C1 segment of cervical spinal cord (tissue), 14 donors: ENCODE data around the gene NEMP2.
"Not testable (repeated sequence)": the region's sequence is repeated elsewhere in the genome, so short reads cannot be mapped to it uniquely, and the experiment has no call there.

Experiments used
- DNase-seq, 14 donors: peaks; one replicate each; lab custom pipeline; 2025; lab: John Stamatoyannopoulos, UW

NEMP2 gene

DNA sequence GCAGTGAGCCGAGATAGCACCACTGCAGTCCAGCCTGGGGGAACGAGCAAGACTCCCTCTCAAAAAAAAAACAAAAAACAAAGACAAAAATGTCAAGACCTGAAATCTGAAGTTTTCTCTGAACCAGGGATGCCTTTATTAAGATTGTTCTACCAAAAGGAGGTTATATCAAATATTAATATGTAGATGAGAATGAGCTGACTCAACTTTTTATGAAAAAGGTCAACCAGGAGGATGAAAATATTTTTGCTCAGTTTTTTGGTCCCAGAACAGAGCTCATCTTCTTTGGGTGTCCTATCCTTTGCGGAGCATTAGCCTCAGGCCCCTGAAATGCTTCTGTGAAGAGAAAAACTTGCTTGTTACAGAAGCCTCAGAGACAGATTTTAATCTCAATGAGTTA lies 44.0 kb downstream of the NEMP2 start:
- DNase-seq = no peak

GRCh38 chr2:190489475-190489874 lies 45.0 kb downstream of the NEMP2 start:
- DNase-seq = no peak

DNA sequence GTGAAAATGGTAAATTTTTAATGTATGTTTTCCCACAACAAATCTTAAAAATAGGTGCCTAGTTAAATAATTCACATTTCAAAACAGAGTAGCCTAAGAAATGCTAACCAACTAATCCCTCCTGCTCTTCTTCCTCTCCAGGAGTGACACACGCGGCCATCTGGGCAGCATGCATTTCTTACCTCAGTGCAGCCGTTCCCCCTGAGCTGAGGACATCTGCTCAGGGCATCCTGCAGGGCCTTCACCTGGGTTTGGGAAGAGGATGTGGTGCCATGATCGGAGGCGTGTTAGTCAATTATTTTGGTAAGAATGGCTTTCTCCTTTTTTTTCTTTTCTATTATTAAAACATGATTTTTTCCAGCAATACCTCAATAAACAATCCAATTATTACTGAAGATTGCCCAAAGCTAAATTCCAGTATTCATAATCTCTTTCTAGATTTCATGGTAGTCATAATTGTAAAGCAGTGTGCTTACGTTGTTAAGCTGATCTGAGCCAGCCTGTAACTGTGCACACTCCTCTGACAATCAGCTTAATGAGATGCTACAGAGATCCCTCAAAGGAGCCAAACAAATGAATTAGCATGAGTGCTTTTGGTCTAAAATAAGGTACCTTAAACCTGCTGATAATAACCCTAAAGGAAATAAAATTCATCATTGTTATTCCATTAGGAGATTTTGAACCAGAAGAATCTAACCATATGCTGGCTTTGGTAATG lies 45.8 kb downstream of the NEMP2 start:
- peak in 1 of 14 donors; percentile 75 for DNase-seq

GRCh38 chr2:190486037-190486623 lies 48.4 kb downstream of the NEMP2 start:
- peak in 1 of 14 donors; percentile 73 for DNase-seq

DNA sequence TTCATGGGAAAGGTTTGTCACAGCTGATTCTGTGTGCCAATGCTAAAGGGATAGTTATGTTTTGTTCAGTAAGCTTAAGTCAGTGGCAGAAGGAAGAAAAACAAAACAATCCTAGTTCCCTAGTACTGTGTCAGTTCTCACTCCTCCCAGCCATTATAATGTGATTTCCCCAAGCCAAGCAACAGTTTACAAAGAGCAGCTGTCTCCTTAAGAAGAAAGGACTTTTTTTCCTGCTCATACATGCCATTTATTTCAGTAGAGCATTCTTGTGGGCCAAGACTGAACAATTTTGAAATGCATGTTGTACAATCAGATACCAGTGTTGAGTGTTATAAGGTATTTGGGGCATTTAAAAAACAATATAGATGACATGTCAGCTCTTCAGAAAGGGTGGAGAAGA lies 52.1 kb downstream of the NEMP2 start:
- no peak for DNase-seq

- DNase-seq = peak in 1 of 14 donors; percentile 27
These were observed 53.2 kb downstream of the NEMP2 start for GRCh38 chr2:190481339-190481738.

GRCh38 chr2:190478572-190479195 lies 55.8 kb downstream of the NEMP2 start:
- no peak for DNase-seq

GRCh38 chr2:190477661-190478454 lies 56.7 kb downstream of the NEMP2 start:
- peak in 8 of 14 donors; percentile 15 to 89 (median 46) for DNase-seq

GRCh38 chr2:190470256-190470826 lies 64.2 kb downstream of the NEMP2 start:
- DNase-seq = no peak

DNA sequence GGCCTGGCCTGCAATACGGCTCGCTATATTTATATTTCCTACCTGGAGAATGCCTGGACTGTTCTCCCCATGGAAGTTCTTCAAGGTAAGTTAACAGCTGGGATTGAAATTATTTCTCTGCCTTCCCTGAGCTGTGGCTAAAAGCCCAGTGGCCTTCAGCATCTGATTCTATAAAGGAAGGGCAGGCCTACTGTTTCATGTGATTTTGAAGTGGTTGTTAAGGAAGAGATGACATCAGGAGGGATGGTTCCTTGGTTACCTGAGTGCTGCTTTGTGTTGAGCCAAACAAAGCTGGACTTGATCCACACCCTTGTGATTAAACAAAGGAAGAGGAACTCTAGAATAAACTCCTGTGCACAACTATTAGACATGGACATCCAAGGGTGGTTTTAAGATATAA lies 64.8 kb downstream of the NEMP2 start:
- peak in 1 of 14 donors; percentile 55 for DNase-seq

DNA sequence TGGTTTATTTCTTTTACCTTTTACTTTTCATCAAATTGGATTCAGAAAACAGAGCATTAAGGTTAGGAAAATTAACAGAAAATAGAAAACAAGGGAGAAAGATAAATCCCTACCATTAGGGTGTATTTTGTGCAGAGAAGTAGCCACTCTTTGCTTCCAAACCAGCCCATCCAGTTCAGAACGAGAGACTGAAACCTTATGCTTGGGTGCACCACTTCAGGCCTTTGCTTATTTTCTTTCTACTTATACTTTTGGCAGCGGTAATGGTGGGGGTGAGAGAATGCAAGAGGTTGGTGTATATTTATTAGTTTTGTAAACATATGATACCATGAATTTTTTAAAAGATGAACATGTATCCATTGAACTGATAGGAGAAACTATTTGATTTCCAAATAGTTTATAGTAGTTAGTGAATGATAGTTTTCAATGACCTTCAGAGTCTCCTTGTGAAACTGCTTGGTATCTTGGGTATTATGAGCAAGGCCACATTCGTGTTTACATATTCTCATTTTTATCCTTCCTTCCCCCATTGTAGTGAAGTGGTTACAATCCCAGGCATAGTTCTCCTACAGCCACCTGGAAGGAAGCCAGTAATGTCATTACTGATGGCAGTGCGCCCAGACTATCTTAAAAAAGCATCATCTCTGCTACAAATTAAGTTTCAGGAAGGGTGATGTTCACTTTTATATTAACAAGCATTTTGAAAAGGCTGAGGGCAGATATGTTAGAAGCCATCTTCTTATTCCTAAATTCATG lies 65.5 kb downstream of the NEMP2 start:
- peak in 8 of 14 donors; percentile 15 to 85 (median 24) for DNase-seq

DNA sequence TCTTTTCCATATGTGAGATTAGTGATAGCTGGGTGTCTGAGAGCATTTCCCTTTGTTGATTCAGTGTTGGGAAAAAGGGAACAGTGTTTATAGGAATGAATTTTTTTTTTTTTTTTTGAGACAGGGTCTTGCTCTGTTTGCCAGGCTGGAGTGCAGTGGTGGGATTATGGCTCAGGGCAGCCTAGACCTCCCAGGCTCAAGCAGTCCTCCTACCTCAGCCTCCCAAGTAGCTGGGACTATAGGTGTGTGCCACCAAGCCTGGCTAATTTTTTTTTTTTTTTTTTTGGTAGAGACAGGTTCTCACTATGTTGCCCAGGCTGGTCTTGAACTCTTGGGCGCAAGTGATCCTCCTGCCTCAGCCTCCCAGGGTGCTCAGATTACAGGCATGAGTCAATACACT lies 66.2 kb downstream of the NEMP2 start:
- DNase-seq = not testable (repeated sequence)

GRCh38 chr2:190467575-190468083 lies 66.9 kb downstream of the NEMP2 start:
- DNase-seq = peak in 1 of 14 donors; percentile 75

- DNase-seq = peak in 1 of 14 donors; percentile 34
These were observed 67.6 kb downstream of the NEMP2 start for GRCh38 chr2:190466819-190467446.

- DNase-seq = no peak
These were observed 69.5 kb downstream of the NEMP2 start for GRCh38 chr2:190465060-190465459.

GRCh38 chr2:190462611-190463010 lies 71.9 kb downstream of the NEMP2 start:
- no peak for DNase-seq

DNA sequence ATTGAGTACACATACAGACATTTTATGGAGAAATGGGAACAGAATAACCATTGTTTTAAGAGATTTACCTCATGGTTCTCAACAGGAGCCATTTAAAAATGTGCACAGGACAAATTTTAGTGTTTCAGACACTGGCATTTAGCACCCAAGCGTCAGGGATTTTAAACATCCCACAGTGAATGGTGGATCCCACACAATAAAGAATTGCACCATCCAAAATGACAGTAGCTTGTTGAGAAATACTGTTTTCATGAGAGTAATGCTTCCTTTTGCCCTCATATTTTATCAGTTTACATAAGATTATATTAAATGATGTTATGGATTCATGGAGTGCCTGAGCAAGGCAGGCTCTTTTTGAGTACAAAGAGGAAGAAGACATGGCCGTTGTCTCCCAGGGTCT lies 72.3 kb downstream of the NEMP2 start:
- no peak for DNase-seq

- DNase-seq = no peak
These were observed 74.0 kb downstream of the NEMP2 start for GRCh38 chr2:190460487-190460886.

- no peak for DNase-seq
These were observed 74.6 kb downstream of the NEMP2 start for GRCh38 chr2:190459881-190460280.
